LNCaP clone FGC (cell line): ENCODE data around the gene ATP6V1G1.

Experiments used
- DNase-seq: peaks from one replicate; pipeline ENCODE4 v3.0.0-alpha.2; 2011; ENCODE audit warnings: low read depth
- H3K4me3 ChIP-seq: 2 replicates; pipeline ENCODE4 v1.5.1; 2011; ENCODE audit warnings: mild to moderate bottlenecking, low read depth, low read length, control low read depth
- TF ChIP-seq, protein P1 (sequence below): IDR thresholded peaks from 2 replicates; pipeline ENCODE4 v1.5.1; 2012; ENCODE audit warnings: mild to moderate bottlenecking; ENCODE audit not compliant: control insufficient read depth, insufficient read depth; ENCODE audit errors: extremely low read depth

Gene ATP6V1G1, protein sequence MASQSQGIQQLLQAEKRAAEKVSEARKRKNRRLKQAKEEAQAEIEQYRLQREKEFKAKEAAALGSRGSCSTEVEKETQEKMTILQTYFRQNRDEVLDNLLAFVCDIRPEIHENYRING

DNA sequence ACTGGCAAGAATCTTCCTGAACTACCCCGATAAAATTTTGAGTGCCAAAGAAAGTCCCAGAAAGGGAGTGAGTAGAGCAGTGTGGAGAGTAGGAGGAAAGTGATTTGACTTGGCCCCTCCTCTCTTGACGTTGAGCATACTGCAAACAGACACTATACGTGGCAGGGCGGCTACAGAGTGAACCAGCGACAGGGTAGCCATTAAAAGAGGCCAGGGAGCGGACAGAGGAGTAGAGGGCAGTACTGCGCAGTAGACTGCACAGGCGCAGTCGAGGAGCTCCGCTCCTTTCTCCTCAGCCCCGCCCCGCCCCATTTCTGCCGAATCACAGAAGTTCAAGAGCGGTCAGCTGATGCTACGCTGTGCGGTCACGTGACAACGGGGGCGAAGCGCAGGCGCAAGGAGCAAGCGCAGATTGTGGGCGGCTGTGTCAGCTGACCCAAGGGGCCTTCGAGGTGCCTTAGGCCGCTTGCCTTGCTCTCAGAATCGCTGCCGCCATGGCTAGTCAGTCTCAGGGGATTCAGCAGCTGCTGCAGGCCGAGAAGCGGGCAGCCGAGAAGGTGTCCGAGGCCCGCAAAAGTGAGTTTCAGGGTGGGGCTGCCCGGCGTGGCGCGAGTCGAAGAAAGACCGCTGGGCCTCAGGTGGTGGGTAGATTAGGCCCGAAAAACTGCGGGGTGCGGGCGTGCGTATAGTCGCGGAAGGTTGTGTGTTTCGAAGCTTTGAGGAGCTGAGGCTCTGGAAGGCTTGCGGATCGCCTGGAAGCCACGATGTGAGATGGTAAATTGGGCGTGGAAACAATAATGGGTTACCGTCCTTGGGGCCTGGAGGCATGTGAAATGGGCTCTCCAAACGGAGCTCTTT is at the start of gene ATP6V1G1:
Gene ATP6V1G1 (plus strand): TSS at position 425 of the 858 bp plus-strand sequence. CDS start 70 bp downstream, at position 495.
- TF ChIP-seq, protein P1, sequence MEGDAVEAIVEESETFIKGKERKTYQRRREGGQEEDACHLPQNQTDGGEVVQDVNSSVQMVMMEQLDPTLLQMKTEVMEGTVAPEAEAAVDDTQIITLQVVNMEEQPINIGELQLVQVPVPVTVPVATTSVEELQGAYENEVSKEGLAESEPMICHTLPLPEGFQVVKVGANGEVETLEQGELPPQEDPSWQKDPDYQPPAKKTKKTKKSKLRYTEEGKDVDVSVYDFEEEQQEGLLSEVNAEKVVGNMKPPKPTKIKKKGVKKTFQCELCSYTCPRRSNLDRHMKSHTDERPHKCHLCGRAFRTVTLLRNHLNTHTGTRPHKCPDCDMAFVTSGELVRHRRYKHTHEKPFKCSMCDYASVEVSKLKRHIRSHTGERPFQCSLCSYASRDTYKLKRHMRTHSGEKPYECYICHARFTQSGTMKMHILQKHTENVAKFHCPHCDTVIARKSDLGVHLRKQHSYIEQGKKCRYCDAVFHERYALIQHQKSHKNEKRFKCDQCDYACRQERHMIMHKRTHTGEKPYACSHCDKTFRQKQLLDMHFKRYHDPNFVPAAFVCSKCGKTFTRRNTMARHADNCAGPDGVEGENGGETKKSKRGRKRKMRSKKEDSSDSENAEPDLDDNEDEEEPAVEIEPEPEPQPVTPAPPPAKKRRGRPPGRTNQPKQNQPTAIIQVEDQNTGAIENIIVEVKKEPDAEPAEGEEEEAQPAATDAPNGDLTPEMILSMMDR: 0 out of 2 replicates have a peak, but pooled peaks have one; percentile 20
- H3K4me3 ChIP-seq: peak within 1 kb of the TSS; percentile 67
- peak; percentile 98 for DNase-seq

DNA sequence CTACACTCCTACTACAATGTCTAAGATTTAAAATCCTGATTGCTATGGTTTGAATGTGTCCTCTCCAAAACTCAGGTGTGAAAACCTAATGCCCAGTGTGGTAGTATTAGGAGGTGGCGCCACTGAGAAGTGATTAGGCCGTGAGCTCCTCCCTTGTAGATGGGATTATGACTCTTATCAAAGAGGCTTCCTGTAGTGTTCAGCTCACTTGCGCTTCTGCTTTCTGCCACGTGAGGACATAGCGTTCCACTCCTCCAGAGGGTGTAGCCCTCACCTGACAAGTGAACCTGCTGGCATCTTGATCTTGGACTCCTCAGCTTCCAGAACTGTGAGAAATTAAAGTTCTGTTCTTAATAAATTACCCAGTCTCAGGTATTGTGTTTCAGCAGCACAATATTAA is 49.3 kb upstream of the ATP6V1G1 start:
- DNase-seq: no peak
- TF ChIP-seq, protein P1: no peak

DNA sequence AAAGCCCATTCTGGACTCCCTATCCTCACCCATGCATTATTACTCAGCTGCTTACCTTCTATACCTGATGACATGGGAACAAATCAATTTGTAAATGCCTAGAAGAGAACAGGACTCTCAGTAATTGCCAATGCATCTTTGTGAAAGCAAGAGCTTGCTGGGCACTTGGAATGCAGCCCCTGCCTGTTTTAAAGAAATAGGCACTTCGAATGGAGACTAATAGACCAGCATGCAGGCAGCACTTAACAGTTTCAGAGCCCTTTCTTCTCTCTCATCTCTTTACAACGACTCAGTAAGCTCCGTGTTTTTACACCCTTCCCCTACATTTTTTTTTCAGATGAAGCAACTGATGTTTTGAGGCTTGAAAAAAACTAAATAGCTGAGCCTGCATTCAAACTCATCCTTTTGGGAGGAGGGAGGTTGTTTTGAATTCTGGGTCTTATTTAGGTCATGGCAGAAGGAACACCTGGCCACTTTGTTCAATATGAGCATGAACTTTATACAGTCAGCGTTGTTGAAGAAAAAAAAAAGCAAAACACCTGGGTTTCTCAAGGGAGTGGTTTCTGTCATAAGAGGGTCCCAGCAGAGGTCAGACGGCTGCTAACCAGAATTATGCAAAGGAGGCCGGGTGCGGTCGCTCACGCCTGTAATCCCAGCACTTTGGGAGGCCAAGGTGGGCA is 47.7 kb upstream of the ATP6V1G1 start:
- no peak overlapping the region for H3K4me3 ChIP-seq
- DNase-seq: no peak
- TF ChIP-seq, protein P1: no peak

More for the DNA sequence above, 49.3 kb upstream of the ATP6V1G1 start:
- no peak overlapping the region for H3K4me3 ChIP-seq

DNA sequence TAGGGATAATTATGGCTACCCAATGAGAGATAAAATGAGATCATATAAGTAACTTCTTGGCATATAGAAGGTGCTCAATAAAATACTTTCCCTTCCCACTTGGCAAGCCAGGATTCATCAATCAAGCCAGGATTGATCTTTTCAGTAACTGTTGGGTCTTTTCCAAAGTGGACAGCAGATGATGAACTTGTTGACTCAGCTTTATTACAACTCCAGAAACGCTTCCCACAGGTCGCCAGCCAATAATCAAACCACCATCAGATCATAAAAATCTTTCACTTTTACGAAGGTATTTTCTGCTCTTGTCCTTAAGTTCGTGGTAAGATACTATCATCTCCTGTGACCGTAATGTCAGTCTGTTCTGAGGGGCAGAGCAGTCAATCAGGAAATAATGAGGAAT is 42.5 kb upstream of the ATP6V1G1 start:
- TF ChIP-seq, protein P1: no peak
- DNase-seq: no peak
- no peak overlapping the region for H3K4me3 ChIP-seq

DNA sequence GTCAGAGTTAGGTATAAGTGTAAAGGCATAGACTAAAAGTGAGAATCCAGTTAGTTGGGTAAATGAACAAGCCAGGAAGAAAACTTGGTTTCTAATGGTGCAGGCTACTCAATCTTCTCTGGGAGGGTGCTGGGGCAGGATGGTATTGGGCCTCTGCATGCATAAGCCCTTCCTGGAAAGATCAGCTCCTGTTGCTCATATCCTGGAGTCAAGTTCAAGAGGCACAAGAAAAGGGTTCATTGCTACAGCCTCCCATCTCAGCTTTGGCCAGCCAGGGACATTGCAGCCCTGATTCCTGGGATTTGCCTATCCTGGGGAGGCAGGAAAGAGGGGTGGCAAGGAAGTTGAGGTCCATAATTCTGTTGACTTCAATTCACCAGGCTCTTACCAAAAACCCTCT is 40.7 kb upstream of the ATP6V1G1 start:
- TF ChIP-seq, protein P1: no peak
- H3K4me3 ChIP-seq: no peak overlapping the region
- no peak for DNase-seq

DNA sequence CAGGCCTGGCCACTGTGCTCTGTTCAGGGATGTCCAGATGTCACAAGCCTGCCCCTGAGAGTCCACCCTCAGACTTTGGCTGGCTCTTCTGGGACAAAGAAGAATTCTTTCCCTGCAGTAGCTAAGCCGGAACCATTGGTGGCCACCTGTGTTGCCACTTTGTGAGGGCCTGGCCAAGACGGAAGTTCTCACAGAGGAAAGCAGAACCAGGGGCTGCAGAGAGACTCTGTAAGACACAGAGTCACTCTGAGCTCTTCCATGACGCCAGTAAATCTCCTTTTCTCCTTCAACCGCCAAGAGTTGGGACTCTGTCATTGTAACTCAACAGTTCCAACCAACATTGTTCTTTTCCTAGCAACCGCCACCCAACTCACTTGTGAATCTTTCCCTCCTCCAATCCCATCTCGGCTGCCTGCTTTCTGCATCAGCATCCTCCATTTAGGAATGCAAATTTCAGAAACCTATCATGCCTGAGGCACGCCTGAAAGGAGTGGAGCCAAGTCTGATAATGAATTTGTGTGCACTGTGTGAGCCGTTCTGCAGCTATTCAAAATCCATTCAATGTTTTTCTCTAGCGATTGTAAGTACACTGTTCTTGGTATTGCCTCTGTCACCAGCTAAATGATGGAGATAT is 37.8 kb upstream of the ATP6V1G1 start:
- TF ChIP-seq, protein P1: no peak
- H3K4me3 ChIP-seq: no peak overlapping the region
- DNase-seq: no peak
